Astrocyte of the spinal cord (primary cell): Measurements from ENCODE around the gene LAYN.
A peak's percentile ranks its signal among the peaks of the same experiment; 100 is the strongest.

Source experiments
- DNase-seq: peaks from one replicate; pipeline ENCODE4 v3.0.0; 2011; ENCODE audit warnings: low read depth, low spot score
- H3K4me3 ChIP-seq: 2 replicates; pipeline ENCODE4 v1.5.1; 2011; ENCODE audit warnings: low read depth, mild to moderate bottlenecking, low read length, moderate library complexity
- CTCF ChIP-seq: IDR thresholded peaks from 2 replicates; pipeline ENCODE4 v1.5.1; 2012; ENCODE audit warnings: low read depth, mild to moderate bottlenecking, low read length, inconsistent platforms
- in situ Hi-C: cut with HindIII; loops from 2 replicates; pipeline ENCODE4 v1.10.0; 2017; ENCODE audit warnings: low sequenced_read_pairs

The LAYN gene

DNA sequence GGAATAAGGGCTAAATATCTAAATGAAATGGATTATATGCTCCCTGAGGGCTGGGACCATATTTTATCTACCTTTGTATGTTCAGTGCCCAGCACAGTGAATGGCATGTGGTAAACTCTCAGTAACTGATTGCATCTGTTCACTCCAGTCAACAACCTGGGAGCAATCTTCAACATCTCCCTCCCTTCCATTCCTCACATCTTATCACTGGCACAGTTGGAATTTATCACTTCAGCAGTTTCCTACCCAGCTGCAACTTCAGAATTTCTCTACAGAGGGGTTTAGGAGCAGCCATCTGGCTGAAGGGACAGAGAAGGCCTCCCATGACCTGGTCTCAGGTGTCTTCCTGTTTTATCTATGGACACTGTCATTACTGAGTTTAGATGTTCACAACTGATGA, 52.0 kb downstream of the LAYN start:
- in situ Hi-C loops: no loop called here
- H3K4me3 ChIP-seq: no peak overlapping the region
- DNase-seq: no peak
- no peak for TF ChIP-seq CTCF

DNA sequence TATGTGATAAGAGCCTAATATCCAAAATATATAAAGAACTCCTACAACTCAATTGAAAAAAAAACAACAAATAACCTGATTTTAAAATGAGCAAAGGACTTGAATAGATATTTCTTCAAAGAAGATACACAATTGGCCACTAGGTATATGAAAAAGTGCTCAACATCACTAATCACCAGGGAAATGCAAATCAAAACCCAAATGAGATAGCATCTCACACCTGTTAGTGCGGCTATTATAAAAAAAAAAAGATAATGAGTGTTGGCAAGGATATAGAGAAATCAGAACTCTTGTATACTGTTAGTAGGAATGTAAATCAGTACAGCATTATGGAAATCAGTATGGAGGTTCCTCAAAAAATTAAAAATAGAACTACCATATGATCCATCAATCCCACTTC, 55.8 kb downstream of the LAYN start:
- TF ChIP-seq CTCF: no peak
- DNase-seq: no peak
- H3K4me3 ChIP-seq: no peak overlapping the region
- in situ Hi-C loops: no loop called here

- in situ Hi-C loops: no loop called here
- no peak overlapping the region for H3K4me3 ChIP-seq
- TF ChIP-seq CTCF: no peak
- no peak for DNase-seq
Measured at GRCh38 chr11:111598148-111598547, 57.6 kb downstream of the LAYN start.

GRCh38 chr11:111598559-111598958, 58.0 kb downstream of the LAYN start:
- H3K4me3 ChIP-seq: no peak overlapping the region
- DNase-seq: no peak
- in situ Hi-C loops: no loop called here
- no peak for TF ChIP-seq CTCF

- H3K4me3 ChIP-seq: peak overlapping the region; percentile 43
- no peak for DNase-seq
- in situ Hi-C loops: no loop called here
- no peak for TF ChIP-seq CTCF
Measured at GRCh38 chr11:111601636-111601978, 61.1 kb downstream of the LAYN start.

GRCh38 chr11:111601979-111602864, 61.7 kb downstream of the LAYN start, which contains the start of gene SIK2:
SIK2 (plus strand) TSS chr11:111602449; CDS start chr11:111602564, 115 bp downstream.
- peak; percentile 94 for TF ChIP-seq CTCF
- peak; percentile 97 for DNase-seq
- H3K4me3 ChIP-seq: peak within 1 kb of the TSS; percentile 90
- in situ Hi-C loops: no loop called here
